PC-9 (cell line): ENCODE results near the gene UAP1L1. TPM values are rescaled to one million over a fixed set of nuclear protein-coding genes. Genes with fewer than 3 reads are reported as not detected.
A peak's percentile ranks its signal among the peaks of the same experiment; 100 is the strongest.

ENCODE experiments used
- BruUV-seq: library from RNA; stranded (reverse); fragments of 400-500 nt; replicated peaks from 2 replicates; lab custom pipeline; 2021; lab: Mats Ljungman, UMichigan
- CTCF ChIA-PET: fragments of 300-600 bp; sonication (Branson Sonifier 250); formaldehyde crosslinking; loops from one replicate; lab custom pipeline; 2022; ENCODE audit warnings: antibody characterized with exemption; lab: Charles Lee
- POLR2A ChIA-PET: fragments of 300-600 bp; sonication (Branson Sonifier 250); formaldehyde crosslinking; loops from one replicate; lab custom pipeline; 2022; ENCODE audit warnings: antibody characterized with exemption; ENCODE audit not compliant: unreplicated experiment; lab: Charles Lee
- DNase-seq, 2 experiments: peaks; one replicate each; pipeline versions ENCODE4 v3.0.0 to v3.0.0-alpha.2; 2015 to 2022; ENCODE audit warnings: mixed read lengths in 1 of 2
- H2AFZ ChIP-seq: fragments of 200-600 bp; sonication (generic); 2 replicates; pipeline ENCODE4 v1.8.1; 2017; ENCODE audit warnings: antibody characterized with exemption
- H3F3A ChIP-seq: fragments of 200-600 bp; sonication (generic); 2 replicates; pipeline ENCODE4 v1.8.1; 2017; ENCODE audit warnings: antibody characterized with exemption, mild to moderate bottlenecking, low read depth; ENCODE audit not compliant: insufficient read depth
- H3K27ac ChIP-seq: fragments of 200-600 bp; sonication (generic); 2 replicates; pipeline ENCODE4 v1.6.1; 2016; ENCODE audit warnings: mixed run types
- H3K27me3 ChIP-seq: fragments of 200-600 bp; sonication (generic); 2 replicates; pipeline ENCODE4 v1.6.1; 2016; ENCODE audit warnings: low read depth, mixed run types; ENCODE audit not compliant: insufficient read depth
- H3K36me3 ChIP-seq: fragments of 200-600 bp; sonication (generic); 2 replicates; pipeline ENCODE4 v1.6.1; 2016; ENCODE audit warnings: low read depth, mixed run types
- H3K4me1 ChIP-seq: fragments of 200-600 bp; sonication (generic); replicated peaks from 2 replicates; pipeline ENCODE4 v1.6.1; 2016; ENCODE audit warnings: mixed run types; ENCODE audit not compliant: insufficient read depth
- H3K4me2 ChIP-seq: fragments of 200-600 bp; sonication (generic); 2 replicates; pipeline ENCODE4 v1.6.1; 2017; ENCODE audit warnings: mixed run types
- H3K4me3 ChIP-seq: fragments of 200-600 bp; sonication (generic); 2 replicates; pipeline ENCODE4 v1.6.1; 2016; ENCODE audit warnings: mixed run types
- H3K79me2 ChIP-seq: fragments of 200-600 bp; sonication (generic); 2 replicates; pipeline ENCODE4 v1.6.1; 2017; ENCODE audit warnings: low read depth, mixed run types
- H3K9me2 ChIP-seq: fragments of 200-600 bp; sonication (generic); 2 replicates; pipeline ENCODE4 v1.8.1; 2017; ENCODE audit warnings: mild to moderate bottlenecking; ENCODE audit not compliant: insufficient read depth
- H3K9me3 ChIP-seq: fragments of 200-600 bp; sonication (generic); 2 replicates; pipeline ENCODE4 v1.8.1; 2016; ENCODE audit warnings: low read depth; ENCODE audit not compliant: insufficient read depth
- H4K20me1 ChIP-seq: fragments of 200-600 bp; sonication (generic); 2 replicates; pipeline ENCODE4 v1.8.1; 2017; ENCODE audit not compliant: insufficient read depth
- CTCF ChIP-seq: fragments of 200-600 bp; sonication (generic); conservative IDR thresholded peaks from 2 replicates; pipeline ENCODE4 v1.6.1; 2017; ENCODE audit warnings: mixed run types, antibody characterized with exemption, mild to moderate bottlenecking, moderate library complexity
- EZH2 ChIP-seq: fragments of 200-600 bp; sonication (generic); IDR thresholded peaks from 2 replicates; pipeline ENCODE4 v1.8.0; 2017; ENCODE audit warnings: antibody characterized with exemption, low read depth
- intact Hi-C: fragments of 100-400 bp; cut with micrococcal nuclease; formaldehyde crosslinking; loops from one replicate; pipeline ENCODE4 v1.10.0; 2022; ENCODE audit not compliant: unreplicated experiment
- total RNA-seq: library from RNA; stranded (reverse); gene quantifications from 2 replicates; pipeline ENCODE4 v1.2.3, GENCODE V29; 2021

Gene UAP1L1
- total RNA-seq, 1 experiment from 2014 or later, result 9.9 TPM

- intact Hi-C loops, result no loop called here
- Histone ChIP-seq H3K4me3 (no peak overlapping the region), H3K27ac (no peak overlapping the region), H3K27me3 (no peaks in the 10 kb centered on the region), H3K4me1 (peaks cover 6% of the 10 kb centered on the region), H3K36me3 (no peaks in the 10 kb centered on the region), H3K9me3 (no peaks in the 10 kb centered on the region), H3K9me2 (no peaks in the 10 kb centered on the region), H3K79me2 (no peaks in the 10 kb centered on the region), H4K20me1 (no peaks in the 10 kb centered on the region), H3K4me2 (no peak overlapping the region), H3F3A (no peaks in the 10 kb centered on the region), H2AFZ (no peak overlapping the region)
- DNase-seq, result no peak
- POLR2A ChIA-PET, result no interaction called here
- BruUV-seq, result TSS peak; percentile 31
- CTCF ChIA-PET, result interaction anchor here (0.7 kb wide), 1 partner anchor 313 kb away, joined by 11 read pairs; no protein-coding TSS in a partner anchor
- TF ChIP-seq EZH2, result no peak
- no peak for TF ChIP-seq CTCF
Measured at GRCh38 chr9:137113385-137114159, 36.3 kb downstream of the UAP1L1 start.

- no peak for DNase-seq
- H3K79me2 ChIP-seq, result no peaks in the 10 kb centered on the region
- H3K27me3 ChIP-seq, result no peaks in the 10 kb centered on the region
- no peaks in the 10 kb centered on the region for H3K36me3 ChIP-seq
- H3F3A ChIP-seq, result no peaks in the 10 kb centered on the region; the same call in 1 of the 2 replicates
- BruUV-seq, result no TSS peak
- H3K27ac ChIP-seq, result no peak overlapping the region
- peak overlapping the region; percentile 72 for H3K4me3 ChIP-seq
- no peaks in the 10 kb centered on the region for H3K9me3 ChIP-seq
- H4K20me1 ChIP-seq, result no peaks in the 10 kb centered on the region
- no peak for TF ChIP-seq EZH2
- peaks cover 6% of the 10 kb centered on the region for H3K4me1 ChIP-seq
- ChIA-PET POLR2A (no interaction called here), CTCF (interaction anchor here (0.5 to 0.7 kb wide), 2 partner anchors 113 to 314 kb away, joined by 4 to 11 read pairs; partner anchors contain the start of gene RNF224)
- H3K4me2 ChIP-seq, result peak overlapping the region; percentile 95
- no peaks in the 10 kb centered on the region for H3K9me2 ChIP-seq
- intact Hi-C loops, result no loop called here
- H2AFZ ChIP-seq, result peak overlapping the region; percentile 92
Measured at GRCh38 chr9:137114220-137114612, 36.9 kb downstream of the UAP1L1 start.

GRCh38 chr9:137114613-137115393, 37.5 kb downstream of the UAP1L1 start, which contains the start of gene DPP7:
TSS of gene DPP7 (minus strand) at chr9:137114733. CDS start at chr9:137114713, 20 bp downstream.
- Histone ChIP-seq H3K9me3 (no peaks in the 10 kb centered on the region), H4K20me1 (no peaks in the 10 kb centered on the region), H3K4me2 (peak within 1 kb of the TSS; percentile 95), H3F3A (peaks cover 3% of the 10 kb centered on the region; the same call in 1 of the 2 replicates), H2AFZ (peak within 1 kb of the TSS; percentile 92), H3K9me2 (no peaks in the 10 kb centered on the region), H3K27me3 (no peaks in the 10 kb centered on the region), H3K36me3 (no peaks in the 10 kb centered on the region), H3K4me1 (peaks cover 6% of the 10 kb centered on the region), H3K27ac (no peak within 1 kb of the TSS), H3K79me2 (no peaks in the 10 kb centered on the region), H3K4me3 (peak within 1 kb of the TSS; percentile 72)
- BruUV-seq, result no TSS peak
- intact Hi-C loops, result loop anchor here (5.0 kb wide), 1 partner anchor 68 kb away; the partner anchor contains the start of gene NPDC1
- CTCF ChIA-PET, result interaction anchor here (0.5 to 1.4 kb wide), 3 partner anchors 47 to 122 kb away, joined by 3 to 5 read pairs (median 4); partner anchors contain the start of gene RNF224
- no peak for TF ChIP-seq EZH2
- peak in 1 of 2 experiments; percentile 74 for DNase-seq
- POLR2A ChIA-PET, result interaction anchor here (0.6 kb wide), 1 partner anchor 140 kb away, joined by 4 read pairs; no protein-coding TSS in a partner anchor
